HL-60 (cell line): ENCODE data around the gene RAB13.

Experiments
- DNase-seq, 2 experiments: peaks; one replicate each; pipeline ENCODE4 v3.0.0-alpha.2; 2010 to 2020; ENCODE audit warnings: low read depth in 1 of 2, low spot score in 1 of 2
- H3K27ac ChIP-seq: fragments of 250-450 bp; sonication (Bioruptor Pico); replicated peaks from 2 replicates; pipeline ENCODE4 v1.5.1; 2020; ENCODE audit warnings: mild to moderate bottlenecking, moderate library complexity
- H3K27me3 ChIP-seq: fragments of 250-450 bp; sonication (Bioruptor Pico); 2 replicates; pipeline ENCODE4 v1.5.1; 2021; ENCODE audit warnings: mild to moderate bottlenecking, moderate library complexity; ENCODE audit not compliant: insufficient read depth, poor library complexity, severe bottlenecking
- H3K4me3 ChIP-seq: replicated peaks from 2 replicates; pipeline ENCODE4 v1.5.1; 2011; ENCODE audit warnings: mild to moderate bottlenecking, control low read depth, low read length; ENCODE audit not compliant: insufficient read depth
- CTCF ChIP-seq: IDR thresholded peaks from one replicate; pipeline ENCODE4 v1.5.1; 2011; ENCODE audit warnings: low read length, control low read depth, inconsistent platforms; ENCODE audit not compliant: insufficient read depth
- GABPA ChIP-seq: IDR thresholded peaks from 2 replicates; pipeline ENCODE4 v1.6.1; 2012; ENCODE audit warnings: low read depth
- POLR2AphosphoS5 ChIP-seq: IDR thresholded peaks from 2 replicates; pipeline ENCODE4 v1.6.1; 2012; ENCODE audit warnings: low read depth
- REST ChIP-seq: IDR thresholded peaks from 2 replicates; pipeline ENCODE4 v1.6.1; 2012; ENCODE audit warnings: low read depth; ENCODE audit not compliant: insufficient replicate concordance
- SPI1 ChIP-seq: IDR thresholded peaks from 2 replicates; pipeline ENCODE4 v1.6.1; 2012; ENCODE audit warnings: low read depth, mild to moderate bottlenecking, borderline replicate concordance

RAB13 gene

GRCh38 chr1:153991151-153991630, 5.1 kb upstream of the RAB13 start:
- Histone ChIP-seq H3K27ac (peak overlapping the region; percentile 93), H3K4me3 (peak overlapping the region; percentile 65), H3K27me3 (no peaks in the 10 kb centered on the region)
- no peak for DNase-seq
- TF ChIP-seq POLR2AphosphoS5 (no peak), REST (no peak), SPI1 (no peak), CTCF (no peak), GABPA (no peak)

- peak within 1 kb of the TSS; percentile 65 for H3K4me3 ChIP-seq
- TF ChIP-seq SPI1 (no peak; the same call in 1 of the 2 replicates), POLR2AphosphoS5 (peak; percentile 100), GABPA (peak; percentile 84), REST (peak; percentile 80), CTCF (no peak)
- DNase-seq, result peak; percentile 97 to 99
- peak within 1 kb of the TSS; percentile 93 for H3K27ac ChIP-seq
- H3K27me3 ChIP-seq, result no peaks in the 10 kb centered on the region
Observed at GRCh38 chr1:153990468-153991150, 4.5 kb upstream of the RAB13 start, which contains the start of gene RPS27. TSS of gene RPS27 (plus strand) at chr1:153990762. CDS start at chr1:153990797, 35 bp downstream.

GRCh38 chr1:153987621-153988020, 1.5 kb upstream of the RAB13 start:
- no peak overlapping the region; the same call in 1 of the 2 replicates for H3K27ac ChIP-seq

More at GRCh38 chr1:153987621-153988020, 1.5 kb upstream of the RAB13 start:
- peak overlapping the region; percentile 8; the same call in 1 of the 2 replicates for H3K4me3 ChIP-seq
- DNase-seq, result no peak
- H3K27me3 ChIP-seq, result no peaks in the 10 kb centered on the region
- no peak for TF ChIP-seq CTCF
- no peak for TF ChIP-seq POLR2AphosphoS5
- TF ChIP-seq SPI1, result no peak
- no peak for TF ChIP-seq GABPA
- no peak for TF ChIP-seq REST
